Measurements from ENCODE around the gene UBE4A. TPM values are rescaled to one million over a fixed set of nuclear protein-coding genes. Genes with fewer than 3 reads are reported as not detected.

The UBE4A gene
- total RNA-seq, result 50.1 and 82.6 TPM in 2 replicates

GRCh38 chr11:118359295-118359958 is at the start of gene UBE4A:
Gene UBE4A, plus strand, starts transcription at chr11:118359600. Its CDS starts 5,481 bp downstream, at chr11:118365081.

GRCh38 chr11:118342503-118343161 is 16.8 kb upstream of the UBE4A start, which contains the start of gene CD3D:
Gene CD3D, minus strand, starts transcription at chr11:118342705. Its CDS starts 98 bp downstream, at chr11:118342607.

GRCh38 chr11:118343981-118344515 is 15.4 kb upstream of the UBE4A start, which contains the start of gene CD3G:
Gene CD3G, plus strand, starts transcription at chr11:118344344. Its CDS starts 80 bp downstream, at chr11:118344424.

GRCh38 chr11:118401151-118401879 is 41.9 kb downstream of the UBE4A start, which contains the start of gene ATP5MG:
Gene ATP5MG, plus strand, starts transcription at chr11:118401606. Its CDS starts 60 bp downstream, at chr11:118401666.

GRCh38 chr11:118435893-118436624 is 76.7 kb downstream of the UBE4A start, which contains the start of gene KMT2A:
Gene KMT2A, plus strand, starts transcription at chr11:118436492. Its CDS starts 21 bp downstream, at chr11:118436513.

Small RNA genes lying within 50 kb of the gene (small RNA-seq; reads per million reads assigned to genes)
- not detected for gene AP001582.1 (ENCODE audit: low replicate concordance)

Other genes starting within 250 kb of the UBE4A start
- not detected in 2 replicates for gene SCN4B, start 206.8 kb upstream of the UBE4A start, total RNA-seq
- not detected in 2 replicates for gene SCN2B, start 183.0 kb upstream of the UBE4A start, total RNA-seq
- gene JAML, start 134.6 kb upstream of the UBE4A start, total RNA-seq, result 0.29 TPM in 1 of 2 replicates, not detected in the other
- 0.44 and 0.86 TPM in 2 replicates for gene MPZL3, start 107.2 kb upstream of the UBE4A start, total RNA-seq
- not detected in 2 replicates for gene MPZL2, start 95.3 kb upstream of the UBE4A start, total RNA-seq
- not detected in 2 replicates for gene CD3E, start 54.9 kb upstream of the UBE4A start, total RNA-seq
- not detected in 2 replicates for gene CD3D, start 16.9 kb upstream of the UBE4A start, total RNA-seq
- gene CD3G, start 15.3 kb upstream of the UBE4A start, total RNA-seq, result not detected in 2 replicates
- gene ATP5MG, start 42.0 kb downstream of the UBE4A start, total RNA-seq, result 28.5 and 28.7 TPM in 2 replicates
- 39.0 and 46.8 TPM in 2 replicates for gene KMT2A, start 76.9 kb downstream of the UBE4A start, total RNA-seq
- 0.22 and 0.86 TPM in 2 replicates for gene TTC36, start 167.9 kb downstream of the UBE4A start, total RNA-seq
- gene TMEM25, start 171.6 kb downstream of the UBE4A start, total RNA-seq, result 8.1 and 13.5 TPM in 2 replicates
- gene IFT46, start 206.3 kb downstream of the UBE4A start, total RNA-seq, result 25.9 and 26.7 TPM in 2 replicates
- 193 and 271 TPM in 2 replicates for gene ARCN1, start 212.8 kb downstream of the UBE4A start, total RNA-seq
- 79.9 and 272 TPM in 2 replicates for gene PHLDB1, start 248.0 kb downstream of the UBE4A start, total RNA-seq

Measured in placental pericyte (primary cell).